Stimulated activated CD8-positive, alpha-beta memory T cell treated with anti-CD3 and anti-CD28 coated beads, Interleukin-7, amount 100 ng/mL, for 24 hours (primary cell): ENCODE results near the gene C7.

ENCODE experiments used
- DNase-seq: peaks from one replicate; pipeline ENCODE4 v3.0.0-alpha.2; 2020; ENCODE audit warnings: low read depth

C7 gene

DNA sequence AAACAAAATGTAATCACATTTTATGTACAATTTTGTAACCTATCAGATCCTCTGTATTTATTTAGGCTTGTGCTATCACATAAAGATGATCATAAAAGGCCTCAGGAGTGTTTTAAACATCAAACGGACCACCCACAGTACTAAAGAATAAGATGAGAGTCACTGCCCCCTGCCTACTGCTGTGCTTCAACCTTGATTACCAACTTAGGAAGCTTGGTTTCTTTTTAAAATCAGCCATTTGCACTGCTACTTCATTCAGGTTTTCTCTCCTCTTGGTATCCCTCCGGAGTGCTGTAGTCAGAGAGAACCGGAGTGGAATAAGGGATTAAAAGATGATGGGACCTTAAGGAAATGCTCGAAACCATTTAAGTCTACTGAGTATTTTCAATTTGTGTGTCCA, 6.9 kb downstream of the C7 start:
- DNase-seq, result no peak

DNA sequence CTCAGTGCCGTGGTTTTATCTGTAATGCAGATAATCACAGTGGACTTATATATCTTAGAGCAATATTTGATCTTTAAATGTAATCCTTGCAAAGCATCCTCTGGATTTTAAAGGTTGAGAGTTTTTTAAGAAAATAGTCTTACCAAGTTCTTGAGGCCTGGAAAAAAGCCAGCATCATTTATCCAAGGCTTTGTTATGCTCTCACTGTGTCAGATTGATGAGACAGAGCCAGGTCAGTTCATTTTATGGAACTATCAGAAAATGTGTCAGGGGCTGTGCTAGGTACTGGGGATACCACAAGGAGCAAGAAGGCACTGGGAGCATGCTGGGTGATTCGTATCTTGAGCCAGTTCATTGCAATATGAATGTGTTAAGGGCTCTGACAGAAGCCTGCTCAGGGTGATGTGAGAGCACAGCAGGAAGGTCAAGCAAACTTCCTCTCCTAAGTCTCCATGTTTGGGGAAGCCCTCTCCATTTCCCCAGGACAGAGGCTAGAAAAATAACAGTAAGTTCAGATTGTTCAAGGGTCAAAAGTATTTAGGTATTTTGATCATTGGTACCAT, 19.7 kb downstream of the C7 start:
- no peak for DNase-seq

DNA sequence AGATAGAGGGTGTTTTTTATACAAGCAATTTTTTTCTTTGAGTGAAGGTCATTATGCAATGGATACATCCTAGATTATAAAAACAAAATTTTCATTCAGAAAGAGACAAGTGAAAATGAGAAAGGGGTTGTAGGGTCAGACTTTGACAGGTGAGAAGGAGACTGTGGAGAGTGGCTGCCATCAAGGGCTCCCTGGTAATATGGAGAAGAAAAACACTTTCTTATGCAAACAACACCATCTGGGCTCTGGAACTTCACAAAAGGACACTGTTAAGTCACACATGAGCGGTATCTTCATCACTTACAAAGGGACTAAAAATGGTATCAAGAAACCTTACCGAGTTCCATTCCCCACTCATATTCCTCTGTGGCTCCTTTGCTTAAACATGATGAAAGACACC, 23.5 kb downstream of the C7 start:
- no peak for DNase-seq

DNA sequence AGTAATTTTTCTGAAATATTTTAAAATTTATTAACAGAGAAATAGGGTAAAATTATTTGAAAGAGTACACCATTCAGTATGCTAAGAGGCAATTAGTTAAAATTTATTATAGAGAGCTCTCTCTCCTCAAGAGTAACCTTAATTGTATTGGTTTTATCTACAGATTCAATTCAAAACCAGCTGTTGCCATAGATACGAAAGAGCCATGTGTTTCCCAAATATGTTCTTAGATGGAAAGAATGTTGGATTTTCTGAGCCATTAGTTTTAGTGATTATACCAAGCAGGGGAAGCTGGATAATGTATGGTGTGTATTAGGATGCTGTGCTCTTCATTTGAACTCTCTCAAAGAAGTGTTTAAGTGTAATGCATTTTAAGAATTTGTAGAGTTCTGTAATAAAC, 27.8 kb downstream of the C7 start:
- DNase-seq, result no peak

DNA sequence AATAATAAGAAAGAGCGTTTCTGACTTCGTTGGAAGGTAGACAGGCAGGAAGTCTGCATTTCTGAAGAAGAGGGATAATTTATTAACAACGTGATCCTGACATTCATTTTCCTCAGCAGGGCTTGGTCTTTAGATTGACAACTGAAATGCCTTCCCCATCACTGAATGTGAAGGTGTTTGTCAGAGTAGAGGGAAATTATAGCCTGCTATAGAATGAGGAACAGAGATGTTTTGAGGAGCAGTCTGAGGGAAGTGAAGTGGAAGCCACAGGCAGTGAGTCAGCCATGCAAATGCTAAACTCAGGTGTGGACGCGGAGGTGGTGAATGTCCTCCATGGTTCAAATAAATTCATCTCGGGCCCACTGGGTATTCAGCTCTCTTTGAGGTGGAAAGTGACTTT, 30.5 kb downstream of the C7 start:
- no peak for DNase-seq

DNA sequence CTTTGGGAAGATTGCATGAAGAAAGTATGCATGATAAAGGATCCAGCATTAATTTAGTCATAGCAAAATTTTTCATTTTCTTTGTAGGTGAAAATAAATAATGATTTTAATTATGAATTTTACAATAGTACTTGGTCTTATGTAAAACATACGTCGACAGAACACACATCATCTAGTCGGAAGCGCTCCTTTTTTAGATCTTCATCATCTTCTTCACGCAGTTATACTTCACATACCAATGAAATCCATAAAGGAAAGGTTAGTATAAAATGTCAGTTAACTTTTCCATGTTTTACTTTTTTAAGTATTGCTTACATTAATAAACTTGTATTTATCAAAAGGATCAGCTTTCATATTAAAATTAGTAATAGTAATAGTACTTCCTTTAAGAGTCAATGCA, 35.8 kb downstream of the C7 start:
- no peak for DNase-seq

DNA sequence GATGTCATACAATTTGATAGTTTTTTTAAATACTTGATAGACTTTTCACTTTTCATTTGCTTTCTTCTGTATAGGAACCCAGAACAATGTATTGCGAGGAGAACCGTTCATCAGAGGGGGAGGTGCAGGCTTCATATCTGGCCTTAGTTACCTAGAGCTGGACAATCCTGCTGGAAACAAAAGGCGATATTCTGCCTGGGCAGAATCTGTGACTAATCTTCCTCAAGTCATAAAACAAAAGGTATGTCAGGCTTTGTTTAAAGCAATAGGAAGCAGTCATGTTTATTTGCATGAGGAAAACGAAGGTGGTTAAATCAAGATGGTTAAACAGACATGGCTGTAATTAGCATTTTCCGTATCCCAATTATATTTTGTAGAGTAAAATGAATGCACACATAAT, 46.0 kb downstream of the C7 start:
- DNase-seq, result no peak

DNA sequence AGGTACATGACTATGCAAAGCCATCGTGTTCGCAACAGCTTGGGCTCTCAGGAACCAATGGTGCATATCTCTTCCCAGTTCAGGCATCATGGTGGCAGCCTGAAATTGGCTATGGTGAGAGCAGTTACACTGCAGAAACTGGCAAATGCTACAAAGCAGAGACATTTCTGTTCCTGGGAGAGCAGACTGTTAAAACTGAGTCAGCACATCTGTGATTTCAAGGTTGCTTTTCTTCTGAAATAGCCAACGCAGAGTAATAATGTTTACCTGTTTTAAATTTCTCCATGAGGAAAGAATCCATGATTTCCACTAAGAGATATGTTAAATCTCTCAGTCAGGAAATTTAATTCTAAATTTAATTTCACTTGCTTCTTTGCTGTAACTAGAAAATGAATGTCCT, 47.8 kb downstream of the C7 start:
- DNase-seq, result no peak

DNA sequence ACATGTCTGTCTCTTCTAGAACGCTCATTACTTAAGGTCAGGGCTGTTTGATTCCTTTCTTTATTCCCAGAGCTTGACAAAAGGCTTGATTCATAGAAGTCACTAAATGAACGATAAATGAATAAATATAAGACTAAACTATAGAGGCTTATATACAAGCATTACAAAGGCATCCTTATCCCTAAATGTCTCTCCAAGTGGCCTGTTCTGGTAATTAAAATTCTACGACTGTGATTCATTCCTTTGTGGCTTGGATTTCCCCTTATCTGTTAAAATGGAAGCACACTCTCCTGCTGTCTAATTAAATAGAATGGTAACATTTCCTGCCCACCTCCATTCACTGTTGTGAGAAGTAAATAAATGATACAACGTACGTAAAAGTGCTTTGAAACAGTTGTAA, 49.5 kb downstream of the C7 start:
- no peak for DNase-seq

DNA sequence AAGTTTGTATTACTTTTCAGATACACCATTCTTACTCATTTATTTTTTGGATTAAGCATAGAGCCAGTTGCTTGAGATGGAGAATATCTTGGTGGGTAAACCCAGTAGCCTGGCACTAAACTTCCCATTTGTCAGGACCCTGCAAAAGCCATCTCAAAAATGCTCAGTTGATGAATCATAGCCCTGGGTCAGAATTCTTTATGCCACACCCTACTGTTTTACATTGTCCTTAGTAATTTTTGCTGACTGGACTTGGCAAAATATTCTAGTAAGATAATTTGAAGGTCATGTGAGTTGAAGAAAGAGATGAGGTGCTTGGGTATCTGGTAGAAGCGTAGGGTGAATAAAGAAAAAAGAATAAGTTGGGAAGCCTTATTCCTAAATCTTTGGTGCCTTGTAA, 50.7 kb downstream of the C7 start:
- DNase-seq, result no peak

DNA sequence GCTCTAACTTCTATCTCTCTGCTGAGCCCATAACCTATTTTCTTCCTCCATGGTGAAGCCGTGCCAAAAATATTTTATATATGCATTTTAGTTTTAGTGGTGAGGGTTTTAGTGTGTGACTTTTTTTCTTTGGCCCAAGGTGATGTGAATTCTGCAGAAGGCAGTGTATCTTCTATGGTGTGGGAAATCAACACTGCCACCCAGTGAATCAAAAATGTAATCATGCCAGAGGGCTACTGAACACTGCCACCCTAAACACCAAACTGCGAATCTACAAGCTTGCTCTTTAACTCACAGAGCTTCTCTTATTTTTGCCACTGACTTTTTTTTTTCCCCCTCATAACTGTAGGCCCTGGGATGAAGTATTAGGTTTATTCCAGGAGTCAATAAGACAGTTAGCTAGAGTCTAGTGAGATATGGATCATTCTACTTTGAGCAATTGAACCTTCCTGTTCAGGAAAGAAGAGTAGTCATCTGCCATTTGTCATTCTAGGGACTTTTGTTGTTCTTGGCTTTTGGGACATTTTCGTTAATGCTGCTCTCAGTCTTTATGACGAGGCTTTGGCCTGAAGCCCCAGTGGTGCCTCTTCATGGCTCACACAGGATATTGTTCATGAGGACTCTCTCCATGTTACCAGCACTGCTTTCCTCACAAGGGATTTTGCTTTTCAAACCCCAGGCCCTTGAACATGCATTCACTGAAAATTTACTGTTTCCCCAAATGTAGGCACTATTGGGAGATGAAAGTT, 53.1 kb downstream of the C7 start:
- no peak for DNase-seq

DNA sequence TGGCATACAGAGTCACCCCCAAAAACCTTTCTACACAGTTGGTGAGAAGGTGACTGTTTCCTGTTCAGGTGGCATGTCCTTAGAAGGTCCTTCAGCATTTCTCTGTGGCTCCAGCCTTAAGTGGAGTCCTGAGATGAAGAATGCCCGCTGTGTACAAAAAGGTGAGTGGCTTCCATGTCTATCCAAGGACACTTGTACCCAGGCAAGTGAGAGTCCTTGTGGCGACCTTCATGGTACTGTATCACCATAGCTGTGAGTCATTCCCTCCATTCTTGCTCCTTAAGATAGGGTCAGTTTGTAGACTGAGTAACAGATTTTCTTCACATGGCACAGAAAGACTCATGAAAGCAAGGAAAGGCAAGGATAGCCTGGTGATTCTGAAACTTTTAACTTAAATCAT, 63.1 kb downstream of the C7 start:
- DNase-seq, result no peak

DNA sequence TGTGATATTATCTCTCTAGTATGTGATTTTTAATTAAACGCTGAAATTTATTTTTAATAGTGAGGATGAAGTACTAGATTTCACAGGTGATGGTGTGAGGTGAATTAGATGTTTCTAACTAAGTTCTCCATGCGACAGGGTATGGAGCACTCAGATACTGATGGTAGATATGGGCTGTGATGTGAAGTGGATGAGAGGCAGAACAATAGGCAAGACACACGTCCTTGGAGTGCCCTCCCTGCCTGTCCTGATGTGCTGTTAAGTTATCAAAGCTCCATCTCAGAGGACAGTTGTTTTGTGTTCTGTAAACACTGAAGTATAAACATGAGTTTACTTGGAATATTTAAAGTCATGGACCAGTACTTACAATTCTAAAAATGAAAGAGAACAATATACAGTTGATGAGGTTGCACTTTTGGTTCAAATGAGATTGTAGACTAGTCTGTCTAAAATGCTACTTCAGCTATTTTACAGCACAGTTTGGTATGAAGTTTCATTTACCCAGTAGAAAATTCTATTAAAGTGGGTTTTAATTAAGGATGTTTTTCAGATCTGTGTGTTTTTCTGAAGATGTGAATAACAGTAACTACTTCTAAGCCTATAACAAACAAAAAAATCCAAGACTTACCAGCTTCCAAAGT, 64.2 kb downstream of the C7 start:
- no peak for DNase-seq

DNA sequence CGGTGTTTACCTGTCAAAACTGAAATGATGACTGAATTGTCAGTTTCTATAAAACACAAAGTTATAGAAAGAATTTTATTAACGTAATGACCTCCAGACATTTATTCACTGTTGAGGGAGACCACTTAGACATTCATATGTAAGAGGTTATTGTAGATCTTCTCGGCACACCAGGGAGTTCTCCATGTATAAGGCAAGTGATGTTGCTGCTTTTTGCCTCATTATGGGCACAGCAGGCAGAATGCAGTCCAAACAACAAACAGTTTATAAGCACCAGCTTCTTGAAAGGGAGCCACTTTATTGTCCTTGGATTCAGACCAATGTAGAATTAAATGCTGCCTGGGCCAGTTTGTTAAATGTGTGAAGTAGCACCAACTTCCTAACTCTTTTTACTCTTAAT, 66.7 kb downstream of the C7 start:
- no peak for DNase-seq

DNA sequence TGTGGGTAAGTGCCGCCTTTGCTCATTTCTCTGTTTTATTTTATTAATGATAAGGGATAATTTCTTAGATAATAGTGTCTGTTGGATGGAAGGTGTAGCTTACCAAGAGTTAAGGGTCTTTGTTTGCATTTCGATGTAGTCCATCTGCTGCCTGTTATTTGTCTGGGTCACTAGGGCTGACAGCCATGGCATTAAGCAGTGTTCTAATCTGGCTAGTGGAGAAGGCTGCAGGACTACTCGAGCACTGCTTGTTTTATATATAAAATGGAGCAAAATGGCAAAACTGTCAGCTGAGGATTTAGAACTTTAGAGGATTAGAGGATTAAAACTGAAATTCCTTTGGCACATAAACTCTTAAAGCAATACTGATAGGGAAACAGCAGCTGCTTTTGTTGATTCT, 67.5 kb downstream of the C7 start:
- no peak for DNase-seq

DNA sequence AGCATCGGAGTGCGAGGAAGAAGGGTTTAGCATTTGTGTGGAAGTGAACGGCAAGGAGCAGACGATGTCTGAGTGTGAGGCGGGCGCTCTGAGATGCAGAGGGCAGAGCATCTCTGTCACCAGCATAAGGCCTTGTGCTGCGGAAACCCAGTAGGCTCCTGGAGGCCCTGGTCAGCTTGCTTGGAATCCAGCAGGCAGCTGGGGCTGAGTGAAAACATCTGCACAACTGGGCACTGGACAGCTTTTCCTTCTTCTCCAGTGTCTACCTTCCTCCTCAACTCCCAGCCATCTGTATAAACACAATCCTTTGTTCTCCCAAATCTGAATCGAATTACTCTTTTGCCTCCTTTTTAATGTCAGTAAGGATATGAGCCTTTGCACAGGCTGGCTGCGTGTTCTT, 72.1 kb downstream of the C7 start:
- no peak for DNase-seq

DNA sequence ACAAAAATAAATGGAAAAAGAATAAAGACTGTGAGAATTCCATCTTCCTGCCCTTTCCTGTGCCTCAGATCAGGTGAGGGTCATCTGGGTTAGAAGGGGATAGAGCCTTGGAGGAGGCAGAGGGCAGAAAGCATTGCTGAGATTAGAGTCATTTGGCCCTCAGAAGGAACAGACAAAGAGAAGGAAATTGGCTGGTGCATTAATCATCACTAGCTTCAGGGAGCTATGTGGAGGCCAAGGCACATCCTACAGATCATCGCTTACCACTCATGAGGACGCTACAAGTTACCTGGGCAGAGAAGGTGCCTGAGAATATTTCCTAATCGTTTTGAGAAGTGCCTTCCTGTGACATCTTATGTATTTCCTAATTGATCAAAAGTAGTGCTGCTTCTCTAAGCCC, 74.5 kb downstream of the C7 start:
- DNase-seq, result no peak

DNA sequence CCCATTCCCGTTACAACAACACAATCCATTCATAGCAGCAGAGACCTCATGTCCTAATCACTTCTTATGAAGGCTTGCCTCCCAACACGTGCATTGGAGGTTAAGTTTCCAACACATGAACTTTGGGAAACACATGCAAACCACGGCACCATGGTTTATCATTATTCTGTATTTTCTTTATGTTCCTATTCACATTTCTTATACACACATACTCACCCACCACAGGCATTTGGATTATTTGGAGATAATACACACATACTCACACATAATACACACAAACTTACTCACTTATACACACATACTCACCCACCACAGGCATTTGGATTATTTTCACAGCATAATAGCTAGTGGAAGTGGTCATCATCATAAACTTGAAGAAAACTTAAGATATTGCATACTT, 75.6 kb downstream of the C7 start:
- no peak for DNase-seq

DNA sequence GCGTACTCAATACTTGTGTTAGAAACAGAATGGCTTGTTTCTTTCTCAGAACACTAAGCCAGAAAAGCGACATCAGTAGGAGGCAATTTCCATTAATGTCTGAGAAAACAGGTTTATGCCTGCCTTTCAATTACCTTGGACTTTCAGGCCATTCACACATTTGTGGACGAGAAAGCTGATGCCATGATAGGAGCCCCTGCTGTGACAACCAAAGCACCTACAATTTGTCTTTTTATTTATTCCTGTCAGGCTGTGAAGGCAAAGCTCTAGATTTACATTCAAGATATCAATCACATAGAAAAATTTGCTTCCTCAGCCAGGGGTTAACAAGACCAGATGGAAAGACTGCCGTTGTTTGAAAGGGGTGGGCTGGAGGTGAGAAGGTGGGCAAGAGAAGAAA, 76.2 kb downstream of the C7 start:
- no peak for DNase-seq

DNA sequence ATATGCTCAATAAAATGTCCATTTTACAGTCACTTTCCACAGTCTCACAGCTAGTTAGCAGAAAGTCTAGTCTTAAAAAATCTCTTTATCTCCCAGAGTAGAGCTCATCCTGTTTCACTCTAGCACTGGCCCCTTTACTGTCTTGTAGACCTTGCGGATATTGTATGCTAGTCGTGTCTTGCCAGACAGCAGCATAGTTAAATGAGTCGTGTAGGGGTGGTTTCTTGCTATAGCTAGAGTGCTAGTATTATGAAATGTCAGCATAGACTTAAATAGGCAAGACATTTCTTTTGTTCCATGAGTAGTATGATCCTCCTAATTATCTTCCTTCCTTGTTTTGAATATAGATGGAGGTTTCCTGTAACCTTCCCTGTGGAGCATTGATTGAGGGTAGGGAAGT, 77.4 kb downstream of the C7 start:
- no peak for DNase-seq

DNA sequence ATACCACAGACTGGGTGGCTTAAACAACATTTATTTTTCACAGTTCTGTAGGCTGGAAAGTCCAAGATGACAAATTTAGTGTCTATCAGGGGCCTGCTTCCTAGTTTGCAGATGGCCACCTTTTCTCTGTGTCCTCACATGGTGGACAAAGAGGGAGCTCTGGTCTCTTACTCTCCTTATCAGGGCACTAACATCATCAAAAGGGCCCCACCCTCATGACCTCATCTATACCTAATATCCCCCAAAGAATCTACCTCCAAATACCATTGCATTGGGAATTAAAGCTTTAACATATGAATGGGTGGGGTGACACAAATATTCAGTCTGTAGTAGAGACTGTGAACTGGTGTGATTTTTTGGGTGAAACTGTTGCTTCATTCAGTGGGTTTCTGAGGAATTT, 78.1 kb downstream of the C7 start:
- DNase-seq, result no peak

DNA sequence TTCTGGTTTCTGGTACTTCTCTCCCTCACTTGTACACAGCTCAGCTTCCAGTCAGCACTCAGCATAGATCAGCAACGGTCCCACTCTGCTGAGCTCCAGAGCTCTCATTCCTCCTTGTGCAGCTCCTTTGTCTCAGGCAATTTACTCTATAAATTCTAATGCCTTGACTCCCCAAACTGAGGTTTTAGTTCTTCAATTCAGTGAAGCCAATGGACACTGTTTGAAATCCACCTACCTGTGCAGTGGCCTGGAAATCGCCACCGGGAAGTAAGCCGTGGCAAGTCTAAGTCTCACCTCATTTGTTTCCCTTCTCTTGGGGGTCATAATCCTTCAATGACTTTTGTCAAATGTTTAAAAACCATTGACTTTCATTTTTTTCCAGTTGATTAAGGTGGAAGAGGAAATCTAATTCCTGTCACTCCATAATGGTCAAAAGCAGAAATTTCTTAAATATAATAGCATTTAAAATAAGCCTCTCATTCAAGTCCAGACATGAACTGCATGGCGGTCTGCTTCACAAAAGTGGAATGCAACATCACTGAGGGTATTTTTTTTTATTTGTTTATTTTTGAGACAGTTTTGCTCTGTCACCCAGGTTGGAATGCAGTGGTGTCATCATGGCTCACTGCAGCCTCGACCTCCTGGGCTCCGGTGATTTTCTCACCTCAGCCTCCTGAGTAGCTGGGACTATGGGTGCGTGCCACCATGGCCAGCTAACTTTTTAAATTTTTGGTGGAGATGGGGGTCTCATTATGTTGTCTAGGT, 79.6 kb downstream of the C7 start:
- no peak for DNase-seq
